Forelimb muscle (tissue), 1 donor: ENCODE measurements around the gene CDC42SE2. TPM values are rescaled to one million over a fixed set of nuclear protein-coding genes. Genes with fewer than 3 reads are reported as not detected.
"Not testable (repeated sequence)": the region's sequence is repeated elsewhere in the genome, so short reads cannot be mapped to it uniquely, and the experiment has no call there.

Experiments
- DNase-seq: peaks from one replicate; pipeline ENCODE4 v3.0.0-alpha.2; 2013; ENCODE audit warnings: low read depth
- polyA plus RNA-seq: library from polyadenylated mRNA; unstranded; fragments of 120-200 nt; gene quantifications from one replicate; pipeline ENCODE4 v1.2.1, GENCODE V29; 2013; ENCODE audit not compliant: insufficient read length

CDC42SE2 gene
- polyA plus RNA-seq, 1 donor, result 22.5 TPM

DNA sequence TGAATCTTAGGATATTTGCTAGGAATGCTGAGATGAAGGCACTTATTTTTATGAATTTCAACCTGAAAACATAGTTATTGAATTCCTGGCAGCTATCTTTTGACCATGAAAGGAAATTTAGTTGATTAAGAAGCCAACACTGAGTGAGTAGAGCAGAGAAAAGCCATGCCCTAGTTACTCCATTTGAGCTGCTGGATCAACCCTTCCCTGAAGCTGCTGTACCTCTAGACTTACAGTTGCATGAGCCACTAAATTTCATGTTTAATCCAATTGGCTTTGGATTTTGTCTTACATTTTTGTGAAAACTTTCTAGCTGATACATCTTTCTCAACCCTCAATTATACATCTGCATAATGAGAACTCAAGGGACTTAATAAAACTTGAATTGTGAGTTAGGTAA lies 54.6 kb downstream of the CDC42SE2 start:
- no peak for DNase-seq

DNA sequence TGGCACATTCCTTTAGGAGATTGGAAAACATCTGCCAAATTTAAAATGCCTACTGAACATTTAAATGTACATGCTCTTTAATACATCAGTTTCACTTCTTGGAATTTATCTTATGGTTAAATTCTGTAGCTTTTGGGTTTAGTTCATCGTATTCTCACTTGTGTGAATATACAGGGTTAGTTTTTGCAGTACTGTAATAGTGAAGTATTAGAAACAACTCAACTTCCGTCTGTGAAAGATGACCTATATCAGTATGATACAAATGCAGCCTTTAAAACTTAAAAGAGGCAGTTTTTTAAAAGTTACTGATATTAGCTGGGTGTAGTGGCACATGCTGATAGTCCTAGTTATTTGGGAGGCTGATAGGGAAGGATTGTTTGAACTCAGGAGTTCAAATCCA lies 57.2 kb downstream of the CDC42SE2 start:
- no peak for DNase-seq

DNA sequence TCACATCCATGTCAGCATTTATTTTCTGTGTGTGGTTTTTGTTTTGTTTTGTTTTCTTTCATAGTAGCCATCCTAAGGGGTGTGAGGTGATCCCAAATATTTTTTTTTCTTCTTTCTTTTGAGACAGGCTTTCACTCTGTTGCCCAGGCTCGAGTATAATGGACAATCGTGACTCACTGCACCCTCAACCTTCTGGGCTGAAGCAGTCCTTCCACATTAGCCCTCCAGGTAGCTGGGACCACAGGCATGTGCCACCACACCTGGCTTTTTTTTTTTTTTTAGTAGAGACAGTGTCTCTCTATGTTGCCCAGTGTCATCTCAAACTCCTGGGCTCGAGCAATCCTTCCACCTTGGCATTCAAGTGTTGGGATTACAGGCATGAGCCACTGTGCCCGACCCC lies 59.1 kb downstream of the CDC42SE2 start:
- DNase-seq, result no peak

DNA sequence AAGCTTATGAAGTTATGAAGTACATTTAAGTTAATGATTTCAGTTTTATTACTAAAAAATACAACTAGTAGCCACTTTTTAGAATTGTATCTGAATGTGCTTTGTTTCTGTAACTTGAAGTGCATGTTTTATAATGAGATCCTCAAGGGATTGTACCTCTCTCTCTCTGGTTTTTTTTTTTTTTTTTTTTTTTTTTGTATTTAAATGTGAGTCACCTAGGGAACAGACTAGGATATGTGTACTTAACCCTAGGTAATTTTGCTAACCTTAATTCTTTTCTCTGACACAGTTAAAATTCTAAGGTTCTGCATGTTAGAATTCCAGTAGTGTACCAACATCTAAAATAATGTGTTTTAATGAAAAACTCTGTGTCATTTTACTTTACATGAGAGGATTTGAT lies 59.5 kb downstream of the CDC42SE2 start:
- DNase-seq, result no peak

DNA sequence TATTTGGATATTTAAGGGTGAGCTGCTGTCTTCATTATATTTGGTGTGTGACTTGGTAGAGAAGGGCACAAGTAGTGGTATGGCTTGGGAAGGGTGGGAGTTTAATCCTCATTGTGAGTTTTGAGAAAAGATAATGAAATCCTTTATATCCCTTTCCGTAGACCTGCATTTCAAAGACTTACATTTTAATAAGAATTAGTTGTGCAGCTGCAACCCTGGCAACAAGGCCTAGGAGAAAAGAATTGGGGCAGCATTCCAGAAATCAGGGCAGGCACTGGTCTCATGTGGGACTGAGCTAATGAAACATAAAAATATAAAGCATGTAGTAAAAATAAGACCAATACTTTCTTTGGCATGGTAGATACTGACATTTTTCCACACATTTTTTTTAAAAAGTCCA lies 60.5 kb downstream of the CDC42SE2 start:
- peak; percentile 29 for DNase-seq

DNA sequence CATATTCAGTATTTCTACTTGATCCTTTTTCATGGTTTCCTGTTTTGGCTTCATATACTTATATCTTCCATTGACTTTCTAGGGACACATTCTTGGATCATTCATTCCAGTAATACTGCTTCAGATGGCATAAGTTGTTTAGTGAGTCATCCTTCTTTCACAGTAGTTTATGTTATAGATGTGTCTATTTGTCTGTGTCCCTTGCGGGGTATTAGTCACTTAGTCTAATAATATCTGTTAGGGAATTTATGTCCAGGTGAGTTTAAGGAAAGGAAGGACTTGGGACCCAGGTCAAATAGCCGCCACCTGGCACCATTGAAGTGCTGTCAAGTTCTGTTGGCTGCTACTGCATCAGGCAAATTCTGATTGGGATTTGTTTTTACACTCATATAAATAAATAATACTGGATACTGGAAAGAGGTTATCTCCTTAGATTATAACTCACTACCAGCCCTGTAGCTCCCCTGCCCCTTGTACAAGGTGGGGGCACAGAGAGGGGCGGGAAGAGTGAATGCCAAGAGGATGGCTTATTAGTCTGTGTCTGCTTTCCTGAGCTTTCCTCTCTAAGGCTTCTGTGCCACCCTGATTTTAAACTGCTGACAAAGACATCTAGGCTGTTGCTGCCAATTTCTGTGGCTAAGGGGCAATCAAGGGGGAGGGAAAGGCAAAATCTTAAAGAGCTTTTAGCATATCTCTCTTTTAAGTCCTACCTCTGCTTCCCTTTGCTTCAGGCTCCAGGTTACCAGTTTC lies 64.9 kb downstream of the CDC42SE2 start:
- no peak for DNase-seq

DNA sequence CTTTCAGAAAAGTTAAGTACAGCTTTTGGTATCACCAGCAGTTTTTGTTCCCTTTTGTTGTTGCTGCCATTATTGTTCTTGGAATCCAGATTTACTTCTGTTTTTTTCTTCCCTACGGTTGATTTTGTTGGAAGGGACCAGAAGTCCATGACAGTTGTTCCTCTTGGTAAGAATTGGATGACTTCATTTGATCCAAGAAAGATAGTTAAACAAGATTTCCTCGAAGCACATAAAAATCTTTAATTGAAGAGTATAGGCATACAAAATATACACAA lies 65.4 kb downstream of the CDC42SE2 start:
- DNase-seq, result no peak

DNA sequence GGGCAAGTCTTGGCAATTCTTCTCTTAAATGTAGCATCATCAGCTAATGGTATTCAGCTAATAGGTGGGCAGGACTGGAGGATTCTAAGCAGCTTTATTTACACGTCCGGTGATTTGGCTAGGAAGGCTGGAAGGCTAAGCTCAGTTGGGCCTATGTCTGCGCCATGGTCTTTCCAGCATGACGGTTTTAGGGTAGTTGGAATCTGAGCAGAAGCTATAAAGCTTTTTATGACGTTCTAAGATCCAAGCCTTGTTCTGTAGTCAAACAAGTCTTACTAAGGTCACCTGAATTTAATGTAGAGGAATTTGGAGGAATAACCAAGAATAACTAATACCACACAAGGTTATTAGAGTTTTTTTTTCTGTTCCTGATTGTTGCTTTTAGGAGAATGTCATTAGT lies 66.2 kb downstream of the CDC42SE2 start:
- DNase-seq, result no peak

DNA sequence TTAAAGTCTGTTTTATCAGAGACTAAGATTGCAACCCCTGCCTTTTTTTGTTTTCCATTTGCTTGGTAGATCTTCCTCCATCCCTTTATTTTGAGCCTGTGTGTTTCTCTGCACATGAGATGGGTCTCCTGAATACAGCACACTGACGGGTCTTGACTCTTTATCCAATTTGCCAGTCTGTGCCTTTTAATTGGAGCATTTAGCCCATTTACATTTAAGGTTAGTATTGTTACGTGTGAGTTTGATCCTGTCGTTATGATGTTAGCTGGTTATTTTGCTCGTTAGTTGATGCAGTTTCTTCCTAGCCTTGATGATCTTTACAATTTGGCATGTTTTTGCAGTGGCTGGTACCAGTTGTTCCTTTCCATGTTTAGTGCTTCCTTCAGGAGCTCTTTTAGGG lies 71.9 kb downstream of the CDC42SE2 start:
- not testable (repeated sequence) for DNase-seq

DNA sequence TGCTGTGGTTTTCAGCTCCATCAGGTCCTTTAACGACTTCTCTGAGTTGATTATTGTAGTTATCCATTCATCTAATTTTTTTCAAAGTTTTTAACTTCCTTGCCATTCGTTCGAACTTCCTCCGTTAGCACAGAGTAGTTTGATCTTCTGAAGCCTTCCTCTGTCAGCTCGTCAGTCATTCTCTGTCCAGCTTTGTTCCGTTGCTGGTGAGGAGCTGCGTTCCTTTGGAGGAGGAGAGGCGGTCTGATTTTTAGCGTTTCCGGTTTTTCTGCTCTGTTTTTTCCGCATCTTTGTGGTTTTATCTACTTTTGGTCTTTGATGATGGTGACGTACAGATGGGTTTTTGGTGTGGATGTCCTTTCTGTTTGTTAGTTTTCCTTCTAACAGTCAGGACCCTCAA lies 72.9 kb downstream of the CDC42SE2 start:
- not testable (repeated sequence) for DNase-seq

DNA sequence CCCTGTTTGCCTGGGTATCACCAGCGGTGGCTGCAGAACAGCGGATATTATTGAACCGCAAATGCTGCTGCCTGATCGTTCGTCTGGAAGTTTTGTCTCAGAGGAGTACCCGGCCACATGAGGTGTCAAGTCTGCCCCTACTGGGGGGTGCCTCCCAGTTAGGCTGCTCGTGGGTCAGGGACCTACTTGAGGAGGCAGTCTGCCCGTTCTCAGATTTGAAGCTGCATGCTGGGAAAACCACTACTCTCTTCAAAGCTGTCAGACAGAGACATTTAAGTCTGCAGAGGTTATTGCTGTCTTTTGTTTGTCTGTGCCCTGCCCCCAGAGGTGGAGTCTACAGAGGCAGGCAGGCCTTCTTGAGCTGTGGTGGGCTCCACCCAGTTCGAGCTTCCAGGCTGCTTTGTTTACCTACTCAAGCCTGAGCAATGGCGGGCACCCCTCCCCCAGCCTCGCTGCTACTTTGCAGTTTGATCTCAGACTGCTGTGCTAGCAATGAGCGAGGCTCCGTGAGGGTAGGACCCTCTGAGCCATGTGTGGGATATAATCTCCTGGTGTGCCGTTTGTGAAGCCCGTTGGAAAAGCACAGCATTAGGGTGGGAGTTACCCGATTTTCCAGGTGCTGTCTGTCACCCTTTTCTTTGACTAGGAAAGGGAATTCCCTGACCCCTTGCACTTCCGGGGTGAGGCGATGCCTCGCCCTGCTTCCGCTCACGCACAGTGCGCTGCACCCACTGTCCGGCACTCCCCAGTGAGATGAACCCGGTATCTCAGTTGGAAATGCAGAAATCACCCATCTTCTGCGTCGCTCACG lies 73.6 kb downstream of the CDC42SE2 start:
- not testable (repeated sequence) for DNase-seq

DNA sequence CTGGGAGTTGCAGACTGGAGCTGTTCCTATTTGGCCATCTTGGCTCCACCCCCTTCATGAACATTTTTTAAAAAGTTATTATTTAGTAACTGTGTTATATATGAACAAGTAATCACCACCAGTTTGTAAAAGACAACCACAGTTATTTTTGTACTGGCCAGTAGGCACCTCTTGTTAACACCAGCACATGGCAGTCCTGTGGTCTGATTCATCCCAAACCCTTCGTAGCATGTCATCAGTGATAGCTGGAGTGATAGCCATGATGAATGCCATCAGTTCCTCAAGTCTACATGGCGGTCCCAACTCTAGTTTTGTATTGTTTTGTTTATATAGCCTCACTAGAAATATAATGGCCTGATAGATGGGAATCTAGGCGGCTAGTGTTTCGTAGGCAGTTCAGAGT lies 74.2 kb downstream of the CDC42SE2 start:
- no peak for DNase-seq

DNA sequence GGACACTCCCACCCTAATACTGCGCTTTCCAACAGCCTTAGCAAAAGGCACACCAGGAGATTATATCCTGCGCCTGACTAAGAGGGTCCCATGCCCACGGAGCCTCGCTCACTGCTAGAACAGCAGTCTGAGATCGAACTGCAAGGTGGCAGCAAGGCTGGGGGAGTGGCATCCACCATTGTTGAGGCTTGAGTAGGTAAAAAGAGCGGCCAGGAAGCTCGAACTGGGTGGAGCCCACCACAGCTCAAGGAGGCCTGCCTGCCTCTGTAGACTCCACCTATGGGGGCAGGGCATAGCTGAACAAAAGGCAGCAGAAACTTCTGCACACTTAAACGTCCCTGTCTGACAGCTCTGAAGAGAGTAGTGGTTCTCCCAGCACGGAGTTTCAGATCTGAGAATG lies 80.4 kb downstream of the CDC42SE2 start:
- DNase-seq, result not testable (repeated sequence)

DNA sequence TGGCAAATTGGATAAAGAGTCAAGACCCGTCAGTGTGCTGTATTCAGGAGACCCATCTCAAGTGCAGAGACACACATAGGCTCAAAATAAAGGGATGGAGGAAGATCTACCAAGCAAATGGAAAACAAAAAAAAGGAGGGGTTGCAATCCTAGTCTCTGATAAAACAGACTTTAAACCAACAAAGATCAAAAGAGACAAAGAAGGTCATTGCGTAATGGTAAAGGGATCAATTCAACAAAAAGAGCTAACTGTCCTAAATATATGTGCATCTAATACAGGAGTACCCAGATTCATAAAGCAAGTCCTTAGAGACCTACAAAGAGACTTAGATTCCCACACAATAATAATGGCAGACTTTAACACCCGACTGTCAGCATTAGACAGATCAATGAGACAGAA lies 82.4 kb downstream of the CDC42SE2 start:
- DNase-seq, result not testable (repeated sequence)

DNA sequence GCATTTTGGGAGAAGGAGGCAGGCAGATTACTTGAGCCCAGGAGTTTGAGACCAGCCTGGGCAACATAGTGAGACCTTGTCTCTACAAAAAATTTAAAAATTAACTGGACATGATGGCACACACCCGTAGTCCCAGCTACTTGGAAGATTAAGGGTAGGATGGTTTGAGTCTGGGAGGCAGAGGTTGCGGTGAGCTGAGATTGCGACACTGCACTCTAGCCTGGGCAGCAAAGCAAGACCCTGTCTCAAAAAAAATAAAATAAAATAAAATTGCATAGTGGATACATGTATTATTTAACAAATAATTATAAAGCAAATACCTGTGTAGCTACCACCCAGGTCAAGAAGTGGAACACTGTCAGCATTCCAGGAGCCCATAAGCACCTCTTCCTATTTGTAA lies 90.1 kb downstream of the CDC42SE2 start:
- no peak for DNase-seq

DNA sequence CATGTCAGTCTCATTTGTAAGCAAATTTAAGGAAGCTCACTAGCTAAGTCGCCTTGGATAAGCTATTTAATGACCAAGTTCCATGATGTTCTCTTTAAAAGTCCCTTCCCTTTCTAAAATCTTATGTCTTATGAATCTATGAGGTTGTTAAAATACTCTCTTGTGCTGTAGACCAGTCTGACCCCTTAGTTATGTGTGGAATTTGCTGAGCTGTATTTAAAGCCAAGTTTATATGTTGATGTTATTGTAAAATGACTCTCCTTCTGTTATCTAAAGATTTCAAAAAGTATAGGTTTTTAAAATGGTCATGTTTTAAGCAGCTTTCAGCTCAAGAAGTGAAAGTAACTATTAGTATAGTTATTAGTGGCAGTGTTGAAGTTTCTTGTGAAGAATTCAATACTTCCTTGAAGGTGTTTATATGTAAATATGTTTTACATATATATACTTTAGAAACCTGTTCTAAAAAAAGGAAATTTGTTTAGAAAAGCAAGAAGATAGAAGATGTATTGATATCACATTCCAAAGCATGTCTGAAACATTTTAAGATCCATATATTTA lies 92.2 kb downstream of the CDC42SE2 start:
- DNase-seq, result no peak

DNA sequence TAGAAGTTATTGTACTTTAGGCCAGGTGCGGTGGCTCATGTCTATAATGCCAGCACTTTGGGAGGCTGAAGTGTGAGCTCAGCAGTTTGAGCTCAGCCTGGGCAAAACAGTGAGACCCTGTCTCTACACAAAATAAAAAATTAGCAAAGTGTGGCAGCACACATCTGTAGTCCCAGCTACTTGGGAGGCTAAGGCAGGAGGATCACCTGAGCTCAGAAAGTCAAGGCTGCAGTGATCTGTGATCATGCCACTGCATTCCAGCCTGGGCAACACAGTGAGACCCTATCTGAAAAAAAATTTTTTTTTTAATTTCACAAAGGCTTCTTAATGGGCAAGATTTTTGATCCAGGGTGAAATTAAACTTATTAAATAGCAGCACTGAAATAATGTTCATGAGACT lies 92.8 kb downstream of the CDC42SE2 start:
- no peak for DNase-seq

DNA sequence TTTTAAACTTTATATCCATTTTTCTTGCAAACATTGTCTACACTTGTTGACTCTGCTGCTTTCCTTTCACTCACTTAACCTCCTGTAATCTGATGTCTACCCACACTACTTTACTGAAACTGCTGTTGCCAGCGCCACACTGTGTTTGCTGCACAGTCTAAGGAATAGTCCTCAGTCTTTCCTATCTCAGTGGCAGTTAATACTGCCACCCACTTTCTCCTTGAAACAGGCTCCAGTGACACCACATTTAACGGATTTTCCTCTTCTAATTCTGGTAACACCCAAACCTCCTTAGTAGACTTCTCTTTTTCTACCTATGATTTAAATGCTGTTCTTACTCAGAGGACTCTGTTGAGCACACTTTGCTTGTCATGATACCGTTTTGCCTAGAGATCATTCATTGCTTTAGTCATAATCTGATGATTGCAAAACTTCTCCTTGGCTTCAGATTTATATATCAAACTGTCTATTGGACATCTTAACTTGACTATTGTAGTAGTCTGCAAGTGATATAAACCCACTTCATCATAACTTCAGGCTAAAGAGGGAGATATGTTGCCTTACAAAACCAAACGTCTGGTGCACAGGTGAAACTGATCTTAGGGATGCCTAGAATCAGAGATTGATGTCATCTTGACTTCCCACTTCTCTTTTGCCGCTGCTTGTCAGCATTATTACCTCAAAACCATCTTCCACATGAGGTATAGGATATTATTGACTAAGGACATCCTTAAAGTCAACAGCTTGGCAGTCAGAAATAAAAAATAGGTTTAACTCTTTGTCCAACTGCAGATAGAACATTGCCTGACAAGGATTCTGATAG lies 94.1 kb downstream of the CDC42SE2 start:
- DNase-seq, result no peak

DNA sequence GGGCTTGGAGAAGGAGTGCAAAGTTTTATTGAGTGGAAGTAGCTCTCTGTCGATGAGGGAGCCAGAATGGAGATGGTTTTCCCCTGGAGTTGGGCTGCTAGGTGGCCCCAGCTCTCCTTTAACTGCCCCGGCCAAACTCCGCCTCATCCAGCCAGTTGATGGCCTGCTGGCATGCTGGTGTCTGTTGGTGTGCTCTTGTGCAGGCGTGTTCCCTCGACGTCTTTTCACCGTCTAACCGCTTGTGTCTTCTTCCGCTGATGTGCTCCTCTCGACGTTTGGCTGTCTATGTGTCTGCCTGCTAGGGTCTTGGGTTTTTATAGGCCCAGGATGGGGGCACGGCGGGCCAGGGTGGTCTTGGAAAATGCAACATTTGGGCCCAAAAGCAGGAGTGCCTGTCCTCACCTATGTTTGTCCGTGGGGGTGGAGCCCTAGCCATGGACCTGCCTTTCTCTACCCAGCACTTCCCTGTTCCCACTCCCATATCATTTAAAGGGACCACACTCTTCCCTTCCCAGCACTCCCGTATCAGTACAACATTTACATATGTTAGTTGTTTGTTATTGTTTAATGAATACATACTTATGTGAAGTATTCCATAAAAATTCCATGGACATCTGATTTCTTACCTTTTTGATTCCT lies 97.9 kb downstream of the CDC42SE2 start:
- DNase-seq, result no peak

DNA sequence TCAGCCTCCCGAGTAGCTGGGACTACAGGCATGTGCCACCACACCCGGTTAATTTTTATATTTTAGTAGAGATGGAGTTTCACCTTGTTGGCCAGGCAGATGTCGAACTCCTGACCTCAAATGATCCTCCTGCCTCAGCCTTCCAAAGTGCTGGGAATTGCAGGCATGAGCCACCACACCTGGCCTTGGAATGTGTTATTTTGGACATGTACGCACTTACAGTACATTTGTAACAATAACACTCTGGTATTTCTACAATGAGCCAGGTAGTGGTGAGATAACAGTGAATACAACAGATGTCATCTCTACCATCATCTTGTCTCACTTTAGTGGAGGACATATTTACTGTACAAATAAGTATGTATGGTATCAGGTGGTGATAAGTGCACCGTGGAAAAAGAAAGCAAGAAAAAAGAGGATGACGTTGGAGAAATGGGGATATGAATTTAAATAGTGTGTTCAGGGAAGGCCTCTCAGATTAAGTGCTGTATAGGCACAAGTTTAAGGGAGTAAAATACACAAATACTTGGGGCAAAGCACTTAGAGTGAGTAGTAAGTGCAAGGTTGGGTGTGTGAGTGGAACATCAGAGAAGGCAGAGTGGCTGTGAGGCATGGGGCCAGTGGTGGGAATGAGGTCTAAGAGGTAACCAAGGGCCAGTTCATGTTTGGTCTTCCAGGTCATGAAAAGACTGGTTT lies 100.1 kb downstream of the CDC42SE2 start:
- DNase-seq, result no peak

DNA sequence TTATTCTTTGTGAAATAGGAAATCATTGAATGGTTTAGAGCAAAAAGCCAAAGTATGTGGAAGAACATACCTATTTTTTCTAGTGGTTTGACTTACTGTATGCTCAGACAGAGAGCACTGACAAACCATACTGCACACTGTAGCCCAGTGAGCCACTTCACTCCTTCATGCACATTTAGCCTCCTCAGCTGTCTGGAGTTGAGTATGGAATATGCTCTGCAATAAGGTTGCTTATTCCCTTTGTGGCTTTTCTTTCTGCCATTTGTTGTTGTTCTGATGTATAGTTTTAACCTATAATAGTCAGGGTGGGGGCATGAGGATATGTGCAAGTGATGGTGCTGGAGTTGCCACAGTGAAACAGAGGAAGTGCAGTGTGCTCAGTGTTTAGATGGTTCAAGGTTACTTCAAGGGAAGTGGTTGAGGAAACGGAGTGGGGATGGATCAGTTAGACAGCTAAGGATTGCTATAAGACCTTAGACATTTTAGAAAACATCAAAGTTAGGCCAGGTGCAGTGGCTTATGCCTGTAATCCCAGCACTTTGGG lies 100.7 kb downstream of the CDC42SE2 start:
- DNase-seq, result no peak
